ENCODE measurements around the gene OBSCN. TPM values are rescaled to one million over a fixed set of nuclear protein-coding genes. Genes with fewer than 3 reads are reported as not detected.

OBSCN gene
- total and polyA plus RNA-seq, 2 of the 4 experiments (the other 2 are of a cell fraction) = 4.1 to 9.5 TPM

GRCh38 chr1:228205526-228206436, 2.1 kb upstream of the OBSCN start:
- Histone ChIP-seq H3K4me2 (ENCODE audit: low read depth, low read length) (no peak overlapping the region), H3K27me3 (ENCODE audit: control insufficient read depth, insufficient read depth, low read length) (no peaks in the 10 kb centered on the region), H3K18ac (ENCODE audit: low read depth, low read length) (no peak overlapping the region), H3K9ac (ENCODE audit: low read depth, low read length) (no peak overlapping the region), H2BK15ac (ENCODE audit: low read depth, low read length) (no peak overlapping the region), H3K4me1 (ENCODE audit: control insufficient read depth, insufficient read depth, low read length) (peaks cover 4% of the 10 kb centered on the region; the same call in 1 of the 2 replicates), H2BK120ac (ENCODE audit: low read depth, low read length) (no peak overlapping the region), H2BK20ac (ENCODE audit: low read depth, low read length) (no peak overlapping the region), H3K23ac (ENCODE audit: low read depth, low read length) (peak overlapping the region; percentile 42; the same call in 1 of the 2 replicates), H3K79me1 (ENCODE audit: low read depth in 1 of 2, low read length in 2 of 2) (no peaks in the 10 kb centered on the region), H3K4ac (ENCODE audit: low read depth, low read length) (no peak overlapping the region), H3K36me3 (ENCODE audit: control insufficient read depth, insufficient read depth, low read length) (no peaks in the 10 kb centered on the region), H2AK5ac (ENCODE audit: low read depth, low read length) (no peak overlapping the region), H4K91ac (ENCODE audit: insufficient read depth, low read depth, low read length) (no peak overlapping the region), H3K56ac (ENCODE audit: extremely low read depth, insufficient read depth, low read length) (no peak overlapping the region), H2AK9ac (replicated peaks; ENCODE audit: low read depth, low read length, poor library complexity) (no peak overlapping the region), H4K20me1 (ENCODE audit: insufficient read depth, low read length) (no peaks in the 10 kb centered on the region), H3K27ac (ENCODE audit: insufficient read depth, low read length) (no peak overlapping the region), H3K4me3 (ENCODE audit: insufficient read depth, low read depth, low read length) (no peak overlapping the region), H2BK5ac (ENCODE audit: low read depth, low read length, poor library complexity, severe bottlenecking) (no peak overlapping the region), H3K9me3 (ENCODE audit: control insufficient read depth, insufficient read depth, low read length) (peaks cover 3% of the 10 kb centered on the region; the same call in 1 of the 2 replicates), H3K14ac (replicated peaks; ENCODE audit: low read depth, low read length) (no peak overlapping the region), H4K5ac (ENCODE audit: low read depth, low read length) (no peak overlapping the region), H3K9me1 (ENCODE audit: insufficient read depth, low read length) (no peaks in the 10 kb centered on the region), H4K8ac (ENCODE audit: low read depth in 2 of 2, low read length in 2 of 2) (no peak overlapping the region), H2AFZ (replicated peaks; ENCODE audit: low read length, poor library complexity) (peak overlapping the region; percentile 17)
- dilution Hi-C loops (cut with HindIII; ENCODE audit: low sequenced_read_pairs, unreplicated experiment) = no loop called here
- ChIA-PET CTCF (no interaction called here), POLR2A (ENCODE audit: unreplicated experiment) (no interaction called here)
- DNase-seq (no peak), ATAC-seq (ENCODE audit: low read depth) (no peak)
- intact Hi-C loops (cut with micrococcal nuclease) = no loop called here
- in situ Hi-C loops (cut with MboI; ENCODE audit: low sequenced_read_pairs) = no loop called here
- no TSS peak for BruUV-seq (replicated peaks)
- 83% methylated on average over 1 of the region's 15 CpGs; no CpG with 5 or more reads in 1 of the 2 experiments for WGBS, 2 experiments (ENCODE audit: extremely low coverage in 2 of 2, insufficient read length in 1 of 2)
- TF ChIP-seq CEBPB (IDR thresholded peaks at IDR 0.05; ENCODE audit: low read depth, low read length) (no peak), RCOR1 (IDR thresholded peaks at IDR 0.05; ENCODE audit: insufficient replicate concordance, low read length) (no peak), RAD21 (IDR thresholded peaks at IDR 0.05; ENCODE audit: low read length) (no peak), FOS (IDR thresholded peaks at IDR 0.05; ENCODE audit: low read depth, low read length) (no peak), RFX5 (IDR thresholded peaks at IDR 0.05; ENCODE audit: low read depth, low read length) (no peak), USF2 (IDR thresholded peaks at IDR 0.05; ENCODE audit: low read depth, low read length) (no peak), CHD1 (IDR thresholded peaks at IDR 0.05; ENCODE audit: low read depth, low read length) (no peak), CTCF (conservative IDR thresholded peaks at IDR 0.05; ENCODE audit: low read depth, low read length) (no peak), ELK1 (IDR thresholded peaks at IDR 0.05; ENCODE audit: borderline replicate concordance, low read depth, low read length) (no peak), NFE2L2 (IDR thresholded peaks at IDR 0.05; ENCODE audit: low read depth, low read length) (no peak), SMC3 (IDR thresholded peaks at IDR 0.05; ENCODE audit: low read depth, low read length) (no peak), MAFK (IDR thresholded peaks at IDR 0.05; ENCODE audit: low read depth, low read length) (no peak), BHLHE40 (IDR thresholded peaks at IDR 0.05; ENCODE audit: low read depth, low read length) (no peak), POLR2A (IDR thresholded peaks at IDR 0.05; ENCODE audit: low read depth, low read length) (no peak), MAZ (IDR thresholded peaks at IDR 0.05; ENCODE audit: borderline replicate concordance, low read depth, low read length) (no peak)
